SK-N-SH (cell line): ENCODE results near the gene SNTG2. TPM values are rescaled to one million over a fixed set of nuclear protein-coding genes. Genes with fewer than 3 reads are reported as not detected.

Experiments
- CTCF ChIA-PET: fragments of 300-600, 350-600 bp; formaldehyde crosslinking; extraction: SDS; loops from one replicate; lab custom pipeline; 2021; lab: Yijun Ruan, JAX
- POLR2A ChIA-PET: fragments of 350-600 bp; sonication (Branson Sonifier 250); formaldehyde crosslinking; extraction: SDS; loops from one replicate; lab custom pipeline; 2020; ENCODE audit warnings: antibody characterized with exemption, inconsistent platforms; lab: Yijun Ruan, JAX
- DNase-seq: peaks from one replicate; pipeline ENCODE4 v3.0.0; 2012
- H2AFZ ChIP-seq: fragments of 200-600 bp; sonication (generic); 2 replicates; pipeline ENCODE4 v1.8.1; 2016; ENCODE audit warnings: antibody characterized with exemption, mild to moderate bottlenecking, low read depth
- H3F3A ChIP-seq: fragments of 200-600 bp; sonication (generic); replicated peaks from 2 replicates; pipeline ENCODE3; 2016; ENCODE audit warnings: antibody characterized with exemption, mild to moderate bottlenecking; ENCODE audit not compliant: insufficient read depth
- H3K27ac ChIP-seq, 2 experiments: fragments of 200-500 bp in 1 of 2; fragments of 200-600 bp in 1 of 2; sonication (Bioruptor generic) in 1 of 2; sonication (generic), shearing (Covaris generic) in 1 of 2; 2 replicates each; pipeline versions ENCODE4 v1.5.1 to v1.6.1; 2014 to 2016; ENCODE audit warnings: low read depth in 2 of 2, inconsistent platforms in 1 of 2, low read length in 1 of 2, mild to moderate bottlenecking in 1 of 2, mixed read lengths in 1 of 2
- H3K27me3 ChIP-seq: fragments of 200-600 bp; sonication (generic), shearing (Covaris generic); 2 replicates; pipeline ENCODE4 v1.6.1; 2016; ENCODE audit warnings: mixed run types; ENCODE audit not compliant: insufficient read depth
- H3K36me3 ChIP-seq, 2 experiments: fragments of 200-500 bp in 1 of 2; fragments of 200-600 bp in 1 of 2; sonication (Bioruptor generic) in 1 of 2; sonication (generic) in 1 of 2; replicated peaks in 1 of 2; 2 replicates each; pipeline versions ENCODE3 to v1.5.1; 2014 to 2016; ENCODE audit warnings: low read length in 1 of 2, mild to moderate bottlenecking in 1 of 2; ENCODE audit not compliant: insufficient read depth in 2 of 2, control insufficient read depth in 1 of 2
- H3K4me1 ChIP-seq, 2 experiments: fragments of 200-500 bp in 1 of 2; fragments of 200-600 bp in 1 of 2; sonication (Bioruptor generic) in 1 of 2; sonication (generic), shearing (Covaris generic) in 1 of 2; 2 replicates each; pipeline versions ENCODE4 v1.5.1 to v1.6.1; 2014 to 2016; ENCODE audit warnings: low read depth in 1 of 2, low read length in 1 of 2, mixed run types in 1 of 2; ENCODE audit not compliant: insufficient read depth in 2 of 2, control insufficient read depth in 1 of 2
- H3K4me2 ChIP-seq: fragments of 200-600 bp; sonication (generic), shearing (Covaris generic); 2 replicates; pipeline ENCODE4 v1.6.1; 2017; ENCODE audit warnings: mixed run types
- H3K4me3 ChIP-seq, 2 experiments: fragments of 200-500 bp in 1 of 2; fragments of 200-600 bp in 1 of 2; sonication (Bioruptor generic) in 1 of 2; sonication (generic), shearing (Covaris generic) in 1 of 2; 2 replicates each; pipeline versions ENCODE4 v1.5.1 to v1.8.1; 2014 to 2016; ENCODE audit warnings: low read depth in 2 of 2, inconsistent platforms in 1 of 2, low read length in 1 of 2, mild to moderate bottlenecking in 1 of 2, mixed read lengths in 1 of 2, moderate library complexity in 1 of 2
- H3K79me2 ChIP-seq: fragments of 200-600 bp; sonication (generic); 2 replicates; pipeline ENCODE4 v1.8.1; 2017; ENCODE audit warnings: mild to moderate bottlenecking; ENCODE audit not compliant: insufficient read depth
- H3K9ac ChIP-seq: fragments of 200-600 bp; sonication (generic); 2 replicates; pipeline ENCODE4 v1.6.1; 2017; ENCODE audit warnings: mixed run types
- H3K9me2 ChIP-seq: fragments of 200-600 bp; sonication (generic); 2 replicates; pipeline ENCODE4 v1.6.1; 2017; ENCODE audit warnings: mixed run types
- H3K9me3 ChIP-seq: fragments of 200-600 bp; sonication (generic); 2 replicates; pipeline ENCODE4 v1.6.1; 2017; ENCODE audit warnings: mixed run types, mild to moderate bottlenecking, moderate library complexity
- H4K20me1 ChIP-seq: fragments of 200-600 bp; sonication (generic); 2 replicates; pipeline ENCODE4 v1.6.1; 2017; ENCODE audit warnings: mild to moderate bottlenecking, mixed run types; ENCODE audit not compliant: insufficient read depth
- ELF1 ChIP-seq: IDR thresholded peaks from 2 replicates; pipeline ENCODE4 v1.4.0; 2012
- EP300 ChIP-seq, 2 experiments: IDR thresholded peaks; 2 replicates each; pipeline versions ENCODE4 v1.4.0 to v1.6.1; 2012; ENCODE audit warnings: borderline replicate concordance in 1 of 2, low read depth in 1 of 2, low read length in 1 of 2
- EZH2phosphoT487 ChIP-seq: fragments of 200-600 bp; sonication (generic); IDR thresholded peaks from 2 replicates; pipeline ENCODE4 v1.6.1; 2017; ENCODE audit warnings: low read depth, mixed run types, mild to moderate bottlenecking, antibody characterized with exemption, moderate library complexity, borderline replicate concordance
- FOSL2 ChIP-seq: IDR thresholded peaks from 2 replicates; pipeline ENCODE4 v1.4.0; 2012; ENCODE audit warnings: low read depth, mild to moderate bottlenecking, moderate library complexity, borderline replicate concordance
- FOXJ3 ChIP-seq: sonication (generic); formaldehyde crosslinking; IDR thresholded peaks from 2 replicates; pipeline ENCODE4 v1.5.1; 2020; ENCODE audit warnings: mild to moderate bottlenecking, missing genetic modification reagents
- FOXM1 ChIP-seq: IDR thresholded peaks from 2 replicates; pipeline ENCODE4 v1.4.0; 2012; ENCODE audit warnings: low read depth, mild to moderate bottlenecking
- GATA2 ChIP-seq: sonication (generic); formaldehyde crosslinking; IDR thresholded peaks from 2 replicates; pipeline ENCODE4 v1.5.0; 2020; ENCODE audit warnings: mild to moderate bottlenecking, missing genetic modification reagents
- MAX ChIP-seq: IDR thresholded peaks from 2 replicates; pipeline ENCODE4 v1.4.0; 2012; ENCODE audit warnings: low read depth
- MEF2A ChIP-seq: IDR thresholded peaks from 2 replicates; pipeline ENCODE4 v1.4.0; 2012; ENCODE audit warnings: low read depth, borderline replicate concordance
- MXI1 ChIP-seq: IDR thresholded peaks from 2 replicates; pipeline ENCODE4 v1.6.1; 2012; ENCODE audit warnings: mild to moderate bottlenecking, low read depth, low read length, improper control_type of control experiment
- NFIC ChIP-seq: IDR thresholded peaks from 2 replicates; pipeline ENCODE4 v1.4.0; 2012; ENCODE audit warnings: borderline replicate concordance
- NRF1 ChIP-seq: IDR thresholded peaks from 2 replicates; pipeline ENCODE4 v1.6.1; 2012; ENCODE audit warnings: low read depth, mild to moderate bottlenecking, low read length
- PBX3 ChIP-seq: IDR thresholded peaks from 2 replicates; pipeline ENCODE4; 2012
- RAD21 ChIP-seq: IDR thresholded peaks from 2 replicates; pipeline ENCODE4 v1.6.1; 2012; ENCODE audit warnings: mild to moderate bottlenecking, low read length
- REST ChIP-seq: IDR thresholded peaks from 2 replicates; pipeline ENCODE4 v1.6.1; 2012; ENCODE audit warnings: mild to moderate bottlenecking, low read depth, low read length, moderate library complexity
- RXRA ChIP-seq: IDR thresholded peaks from 2 replicates; pipeline ENCODE4 v1.4.0; 2012; ENCODE audit warnings: low read depth, mild to moderate bottlenecking, borderline replicate concordance
- SIN3A ChIP-seq: IDR thresholded peaks from 2 replicates; pipeline ENCODE4 v1.6.1; 2012; ENCODE audit warnings: low read depth, mild to moderate bottlenecking, low read length, moderate library complexity, borderline replicate concordance
- SMC3 ChIP-seq: IDR thresholded peaks from 2 replicates; pipeline ENCODE4 v1.6.1; 2012; ENCODE audit warnings: low read depth, low read length, improper control_type of control experiment
- TAF1 ChIP-seq: IDR thresholded peaks from 2 replicates; pipeline ENCODE4 v1.6.1; 2012; ENCODE audit warnings: low read depth, mild to moderate bottlenecking, low read length, moderate library complexity, borderline replicate concordance
- TCF12 ChIP-seq: IDR thresholded peaks from 2 replicates; pipeline ENCODE4 v1.4.0; 2012
- TEAD4 ChIP-seq: IDR thresholded peaks from 2 replicates; pipeline ENCODE4 v1.4.0; 2012; ENCODE audit warnings: mild to moderate bottlenecking, borderline replicate concordance; ENCODE audit not compliant: insufficient read depth
- ZBTB33 ChIP-seq: IDR thresholded peaks from 2 replicates; pipeline ENCODE4 v1.4.0; 2012; ENCODE audit warnings: low read depth, borderline replicate concordance
- WGBS: methylation state at CpG from one replicate; pipeline ENCODE4 v1.1.6; 2017; ENCODE audit warnings: low lambda C conversion rate; 5-methylcytosine and 5-hydroxymethylcytosine counted together
- polyA plus RNA-seq, 3 experiments: library from polyadenylated mRNA; depleted of rRNA; stranded (reverse); fragments of >200 nt; gene quantifications; 2 replicates each; pipeline ENCODE4 v1.2.3, GENCODE V29; 2012
- TF ChIP-seq, protein P1 (sequence below): fragments of 150-350 bp; IDR thresholded peaks from 2 replicates; pipeline ENCODE4 v1.6.1; 2016; ENCODE audit warnings: mild to moderate bottlenecking, low read depth, low read length

Gene SNTG2
- polyA plus RNA-seq, 1 of the 3 experiments (the other 2 are of a cell fraction): not detected

- TF ChIP-seq SMC3 (no peak), NRF1 (no peak), FOXJ3 (CRISPR knock-in tag) (no peak)
These were observed 119.2 kb downstream of the SNTG2 start (continued) for GRCh38 chr2:1069847-1070246.

DNA sequence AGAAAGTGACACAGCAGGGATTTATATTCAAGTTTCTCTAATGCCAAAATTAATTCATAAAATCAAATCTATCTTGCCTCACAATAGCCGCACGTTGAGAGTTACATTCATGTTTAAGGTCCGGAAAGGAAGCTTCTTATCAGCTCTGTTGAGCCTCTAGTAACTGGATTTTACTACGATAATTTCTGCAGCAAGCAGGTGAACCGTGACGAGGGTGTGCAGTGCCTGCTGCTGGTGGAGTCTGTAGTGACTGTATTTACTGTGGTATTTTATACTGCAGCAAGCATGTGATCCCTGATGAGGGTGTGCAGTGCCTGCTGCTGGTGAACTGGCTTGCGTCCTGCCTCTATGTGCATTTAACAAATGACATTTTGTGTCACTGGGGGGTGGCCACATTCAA lies 120.0 kb downstream of the SNTG2 start:
- no peaks in the 10 kb centered on the region for H4K20me1 ChIP-seq
- no peaks in the 10 kb centered on the region for H3K79me2 ChIP-seq
- ChIA-PET CTCF (interaction anchor here (0.6 to 4.7 kb wide), 23 partner anchors 9 to 480 kb away, joined by 3 to 15 read pairs (median 4); partner anchors contain the start of gene SNTG2), POLR2A (no interaction called here)
- H3F3A ChIP-seq: no peaks in the 10 kb centered on the region
- H3K27me3 ChIP-seq: no peaks in the 10 kb centered on the region
- no peak overlapping the region for H3K9ac ChIP-seq
- DNase-seq: peak; percentile 76
- H3K4me3 ChIP-seq: no peak overlapping the region; a peak in 1 of 4 replicates
- no peak overlapping the region for H2AFZ ChIP-seq
- H3K4me1 ChIP-seq: peaks cover 0 to 8% of the 10 kb centered on the region in 2 experiments; a peak in 2 of 4 replicates
- no peaks in the 10 kb centered on the region for H3K9me2 ChIP-seq
- H3K36me3 ChIP-seq: no peaks in the 10 kb centered on the region
- WGBS: 29% methylated on average over 7 of the region's 7 CpGs
- 0 out of 2 replicates have a peak, but pooled peaks cover 7% of the 10 kb centered on the region for H3K9me3 ChIP-seq
- no peak overlapping the region for H3K27ac ChIP-seq
- H3K4me2 ChIP-seq: no peak overlapping the region
- TF ChIP-seq, protein P1, sequence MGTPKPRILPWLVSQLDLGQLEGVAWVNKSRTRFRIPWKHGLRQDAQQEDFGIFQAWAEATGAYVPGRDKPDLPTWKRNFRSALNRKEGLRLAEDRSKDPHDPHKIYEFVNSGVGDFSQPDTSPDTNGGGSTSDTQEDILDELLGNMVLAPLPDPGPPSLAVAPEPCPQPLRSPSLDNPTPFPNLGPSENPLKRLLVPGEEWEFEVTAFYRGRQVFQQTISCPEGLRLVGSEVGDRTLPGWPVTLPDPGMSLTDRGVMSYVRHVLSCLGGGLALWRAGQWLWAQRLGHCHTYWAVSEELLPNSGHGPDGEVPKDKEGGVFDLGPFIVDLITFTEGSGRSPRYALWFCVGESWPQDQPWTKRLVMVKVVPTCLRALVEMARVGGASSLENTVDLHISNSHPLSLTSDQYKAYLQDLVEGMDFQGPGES: no peak
- TF ChIP-seq SIN3A (no peak), NFIC (no peak), NRF1 (no peak), RXRA (no peak), GATA2 (CRISPR knock-in tag) (peak; percentile 55; the same call in 1 of the 2 replicates), FOXJ3 (CRISPR knock-in tag) (0 out of 2 replicates have a peak, but pooled peaks have one; percentile 63), FOXM1 (no peak), TCF12 (no peak), ELF1 (no peak), MXI1 (no peak; the same call in 1 of the 2 replicates), TEAD4 (no peak), PBX3 (no peak), MEF2A (no peak), RAD21 (peak; percentile 63), MAX (no peak), FOSL2 (no peak), REST (no peak), SMC3 (peak; percentile 39; the same call in 1 of the 2 replicates), EP300 (IDR thresholded peaks at IDR 0.05; ENCODE audit: borderline replicate concordance in 1 of 2, low read depth in 1 of 2, low read length in 1 of 2) (peak in 1 of 2 experiments; percentile 37; a peak in 1 of 4 replicates), TAF1 (no peak), ZBTB33 (no peak), EZH2phosphoT487 (no peak)
